Measurements from ENCODE around the gene OR10W1. TPM values are rescaled to one million over a fixed set of nuclear protein-coding genes. Genes with fewer than 3 reads are reported as not detected.

OR10W1 gene
- total RNA-seq, 2 donors from 2014 or later, result not detected

DNA sequence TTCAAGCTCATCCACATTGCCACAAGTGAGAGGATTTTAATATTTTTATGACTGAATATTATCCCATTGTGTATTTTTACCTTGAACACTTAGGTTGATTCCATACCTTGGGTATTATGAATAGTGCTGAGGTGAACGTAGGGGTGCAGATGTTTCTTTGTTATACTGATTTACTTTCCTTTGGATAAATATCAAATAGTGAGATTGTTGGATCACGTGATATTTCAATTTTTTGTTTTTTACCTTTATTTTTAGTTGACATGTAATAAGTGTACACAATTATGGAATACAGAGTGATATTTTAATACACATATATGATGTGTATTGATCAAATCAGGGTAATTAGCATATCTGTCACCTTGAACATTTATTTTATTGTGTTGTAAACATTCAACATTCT lies 8.1 kb downstream of the OR10W1 start:
- no peak overlapping the region for H3K4me3 ChIP-seq (ENCODE audit: low read length)

DNA sequence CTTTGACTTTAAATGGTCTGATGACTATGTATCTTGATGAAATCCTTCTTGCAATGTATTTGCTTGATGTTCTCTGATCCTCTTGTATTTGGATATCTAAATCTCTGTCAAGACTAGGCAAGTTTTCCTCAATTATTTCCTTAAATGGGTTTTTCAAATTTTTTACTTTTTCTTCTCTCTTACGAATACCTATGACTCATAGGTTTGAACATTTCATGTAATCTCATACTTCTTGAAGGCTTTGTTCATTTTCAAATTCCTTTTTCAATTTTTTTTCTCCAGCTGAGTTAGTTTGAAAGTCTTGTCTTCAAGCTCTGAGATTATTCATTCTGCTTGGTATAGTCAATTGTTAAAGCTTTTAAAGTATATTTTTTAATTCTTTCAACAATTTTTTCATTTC lies 13.1 kb downstream of the OR10W1 start:
- Mint-ChIP-seq H3K36me3 (ENCODE audit: low read depth) (no peaks in the 10 kb centered on the region), H3K9me3 (no peaks in the 10 kb centered on the region), H3K4me1 (no peaks in the 10 kb centered on the region), H3K27me3 (ENCODE audit: insufficient read depth) (no peaks in the 10 kb centered on the region), H3K4me3 (no peak overlapping the region), H3K27ac (no peak overlapping the region)
- H3K4me3 ChIP-seq (ENCODE audit: low read length), result no peak overlapping the region
- no peaks in the 10 kb centered on the region for H3K4me1 ChIP-seq (ENCODE audit: control insufficient read depth, insufficient read depth, low read length)
- TF ChIP-seq, protein P1, sequence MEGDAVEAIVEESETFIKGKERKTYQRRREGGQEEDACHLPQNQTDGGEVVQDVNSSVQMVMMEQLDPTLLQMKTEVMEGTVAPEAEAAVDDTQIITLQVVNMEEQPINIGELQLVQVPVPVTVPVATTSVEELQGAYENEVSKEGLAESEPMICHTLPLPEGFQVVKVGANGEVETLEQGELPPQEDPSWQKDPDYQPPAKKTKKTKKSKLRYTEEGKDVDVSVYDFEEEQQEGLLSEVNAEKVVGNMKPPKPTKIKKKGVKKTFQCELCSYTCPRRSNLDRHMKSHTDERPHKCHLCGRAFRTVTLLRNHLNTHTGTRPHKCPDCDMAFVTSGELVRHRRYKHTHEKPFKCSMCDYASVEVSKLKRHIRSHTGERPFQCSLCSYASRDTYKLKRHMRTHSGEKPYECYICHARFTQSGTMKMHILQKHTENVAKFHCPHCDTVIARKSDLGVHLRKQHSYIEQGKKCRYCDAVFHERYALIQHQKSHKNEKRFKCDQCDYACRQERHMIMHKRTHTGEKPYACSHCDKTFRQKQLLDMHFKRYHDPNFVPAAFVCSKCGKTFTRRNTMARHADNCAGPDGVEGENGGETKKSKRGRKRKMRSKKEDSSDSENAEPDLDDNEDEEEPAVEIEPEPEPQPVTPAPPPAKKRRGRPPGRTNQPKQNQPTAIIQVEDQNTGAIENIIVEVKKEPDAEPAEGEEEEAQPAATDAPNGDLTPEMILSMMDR (conservative IDR thresholded peaks at IDR 0.05), result no peak
- 77% methylated on average over 1 of the region's 1 CpG; no CpG with 5 or more reads in 1 of the 2 experiments for WGBS, 2 experiments (ENCODE audit: insufficient coverage in 1 of 2, insufficient read length in 1 of 2)
- peaks cover 16% of the 10 kb centered on the region for H3K9me3 ChIP-seq (ENCODE audit: control insufficient read depth, low read length)
- no peak for DNase-seq
- H3K27me3 ChIP-seq (ENCODE audit: control insufficient read depth, insufficient read depth, low read length, poor library complexity, severe bottlenecking), result no peaks in the 10 kb centered on the region
- H3K9ac ChIP-seq (ENCODE audit: extremely low read depth, low read length, poor library complexity, severe bottlenecking), result no peak overlapping the region
- H3K27ac ChIP-seq (ENCODE audit: low read depth, low read length), result no peak overlapping the region
- H3K36me3 ChIP-seq (ENCODE audit: control insufficient read depth, insufficient read depth, low read length), result no peaks in the 10 kb centered on the region

More for the DNA sequence above, 8.1 kb downstream of the OR10W1 start:
- Histone ChIP-seq H3K27ac (ENCODE audit: low read depth, low read length) (no peak overlapping the region), H3K27me3 (ENCODE audit: control insufficient read depth, insufficient read depth, low read length, poor library complexity, severe bottlenecking) (no peaks in the 10 kb centered on the region), H3K4me1 (ENCODE audit: control insufficient read depth, insufficient read depth, low read length) (no peaks in the 10 kb centered on the region), H3K36me3 (ENCODE audit: control insufficient read depth, insufficient read depth, low read length) (no peaks in the 10 kb centered on the region), H3K9me3 (ENCODE audit: control insufficient read depth, low read length) (peaks cover under 1% of the 10 kb centered on the region), H3K9ac (ENCODE audit: extremely low read depth, low read length, poor library complexity, severe bottlenecking) (no peak overlapping the region)
- DNase-seq, result no peak
- H3K9me3 Mint-ChIP-seq, result peaks cover 7% of the 10 kb centered on the region
- no peaks in the 10 kb centered on the region for H3K4me1 Mint-ChIP-seq
- TF ChIP-seq, protein P1 (conservative IDR thresholded peaks at IDR 0.05), result no peak
- no peaks in the 10 kb centered on the region for H3K27me3 Mint-ChIP-seq (ENCODE audit: insufficient read depth)
- H3K36me3 Mint-ChIP-seq (ENCODE audit: low read depth), result no peaks in the 10 kb centered on the region
- H3K4me3 Mint-ChIP-seq, result no peak overlapping the region
- H3K27ac Mint-ChIP-seq, result no peak overlapping the region
- 100% methylated on average over 1 of the region's 2 CpGs; no CpG with 5 or more reads in 1 of the 2 experiments for WGBS, 2 experiments (ENCODE audit: insufficient coverage in 1 of 2, insufficient read length in 1 of 2)

DNA sequence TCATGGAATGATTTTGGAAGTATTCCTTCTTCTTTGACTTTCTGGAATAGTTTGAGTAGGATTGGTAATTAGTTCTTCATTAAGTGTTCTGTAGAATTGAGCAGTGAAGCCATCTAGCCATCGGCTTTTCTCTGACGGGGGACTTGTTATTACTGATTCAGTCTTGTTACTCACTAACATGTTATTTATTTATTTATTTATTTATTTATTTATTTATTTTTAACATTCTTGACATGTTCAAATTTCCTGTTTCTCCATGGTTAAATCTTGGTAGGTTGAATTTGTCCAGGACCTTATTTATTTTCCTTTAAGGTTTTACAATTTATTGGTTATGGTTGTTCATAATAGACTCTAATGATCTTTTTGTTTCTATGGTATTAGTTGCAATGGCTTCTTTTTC lies 24.1 kb downstream of the OR10W1 start:
- H3K9ac ChIP-seq (ENCODE audit: extremely low read depth, low read length, poor library complexity, severe bottlenecking), result no peak overlapping the region
- H3K27me3 Mint-ChIP-seq (ENCODE audit: insufficient read depth), result no peaks in the 10 kb centered on the region
- peaks cover 28% of the 10 kb centered on the region for H3K9me3 ChIP-seq (ENCODE audit: control insufficient read depth, low read length)
- TF ChIP-seq, protein P1 (conservative IDR thresholded peaks at IDR 0.05), result no peak
- H3K4me3 Mint-ChIP-seq, result no peak overlapping the region
- no peaks in the 10 kb centered on the region for H3K4me1 Mint-ChIP-seq
- H3K27me3 ChIP-seq (ENCODE audit: control insufficient read depth, insufficient read depth, low read length, poor library complexity, severe bottlenecking), result no peaks in the 10 kb centered on the region
- H3K36me3 ChIP-seq (ENCODE audit: control insufficient read depth, insufficient read depth, low read length), result no peaks in the 10 kb centered on the region
- H3K27ac Mint-ChIP-seq, result no peak overlapping the region
- DNase-seq, result no peak
- H3K36me3 Mint-ChIP-seq (ENCODE audit: low read depth), result no peaks in the 10 kb centered on the region
- WGBS, 2 experiments (ENCODE audit: insufficient coverage in 1 of 2, insufficient read length in 1 of 2), result 100% methylated on average over 1 of the region's 2 CpGs; no CpG with 5 or more reads in 1 of the 2 experiments
- no peak overlapping the region for H3K4me3 ChIP-seq (ENCODE audit: low read length)
- no peaks in the 10 kb centered on the region for H3K4me1 ChIP-seq (ENCODE audit: control insufficient read depth, insufficient read depth, low read length)
- H3K27ac ChIP-seq (ENCODE audit: low read depth, low read length), result no peak overlapping the region
- peaks cover 22% of the 10 kb centered on the region for H3K9me3 Mint-ChIP-seq
